Femur (tissue), 1 donor: ENCODE results near the gene SMG9.
"Not testable (repeated sequence)": the region's sequence is repeated elsewhere in the genome, so short reads cannot be mapped to it uniquely, and the experiment has no call there.

Experiments
- DNase-seq: peaks from one replicate; pipeline ENCODE4 v3.0.0-alpha.2; 2017

SMG9 gene

GRCh38 chr19:43779820-43780219 is 25.1 kb upstream of the SMG9 start:
- no peak for DNase-seq

GRCh38 chr19:43779147-43779819 is 24.5 kb upstream of the SMG9 start:
- no peak for DNase-seq

- DNase-seq, result no peak
Measured at GRCh38 chr19:43778651-43779050, 23.9 kb upstream of the SMG9 start.

- no peak for DNase-seq
Measured at GRCh38 chr19:43777163-43777695, 22.5 kb upstream of the SMG9 start.

- DNase-seq, result no peak
Measured at GRCh38 chr19:43776286-43776685, 21.5 kb upstream of the SMG9 start.

- DNase-seq, result no peak
Measured at GRCh38 chr19:43775299-43775890, 20.6 kb upstream of the SMG9 start.

GRCh38 chr19:43774940-43775258 is 20.1 kb upstream of the SMG9 start:
- DNase-seq, result not testable (repeated sequence)

GRCh38 chr19:43774103-43774939 is 19.6 kb upstream of the SMG9 start:
- DNase-seq, result peak; percentile 83

- DNase-seq, result no peak
Measured at GRCh38 chr19:43773725-43774102, 19.0 kb upstream of the SMG9 start.

GRCh38 chr19:43769256-43769655 is 14.5 kb upstream of the SMG9 start:
- DNase-seq, result no peak

- no peak for DNase-seq
Measured at GRCh38 chr19:43768273-43769050, 13.7 kb upstream of the SMG9 start.

GRCh38 chr19:43767818-43768217 is 13.1 kb upstream of the SMG9 start:
- DNase-seq, result no peak

GRCh38 chr19:43767316-43767715 is 12.6 kb upstream of the SMG9 start:
- DNase-seq, result no peak

GRCh38 chr19:43766755-43767043 is 11.9 kb upstream of the SMG9 start:
- no peak for DNase-seq

GRCh38 chr19:43765109-43765876 is 10.5 kb upstream of the SMG9 start:
- DNase-seq, result peak; percentile 80

- not testable (repeated sequence) for DNase-seq
Measured at GRCh38 chr19:43764684-43765083, 9.9 kb upstream of the SMG9 start.

- no peak for DNase-seq
Measured at GRCh38 chr19:43763473-43763939, 8.7 kb upstream of the SMG9 start.

- DNase-seq, result no peak
Measured at GRCh38 chr19:43762814-43763213, 8.1 kb upstream of the SMG9 start.

- DNase-seq, result no peak
Measured at GRCh38 chr19:43760941-43761340, 6.2 kb upstream of the SMG9 start.

- DNase-seq, result no peak
Measured at GRCh38 chr19:43759515-43759914, 4.8 kb upstream of the SMG9 start.

- DNase-seq, result peak; percentile 88
Measured at GRCh38 chr19:43755256-43755801, 567 bp upstream of the SMG9 start.

- no peak for DNase-seq
Measured at GRCh38 chr19:43754253-43754502, 584 bp downstream of the SMG9 start.
